Caco-2 (cell line): ENCODE results near the gene TPM2. TPM values are rescaled to one million over a fixed set of nuclear protein-coding genes. Genes with fewer than 3 reads are reported as not detected.

Experiments
- BruUV-seq: library from RNA; stranded (reverse); fragments of 400-500 nt; replicated peaks from 2 replicates; lab custom pipeline; 2021; lab: Mats Ljungman, UMichigan
- CTCF ChIA-PET: fragments of 300-600 bp; sonication (Branson Sonifier 250); formaldehyde crosslinking; loops from one replicate; lab custom pipeline; 2022; ENCODE audit warnings: antibody characterized with exemption; lab: Charles Lee
- POLR2A ChIA-PET: fragments of 300-600 bp; sonication (Branson Sonifier 250); formaldehyde crosslinking; loops from one replicate; lab custom pipeline; 2022; ENCODE audit warnings: antibody characterized with exemption; lab: Charles Lee
- DNase-seq, 2 experiments: peaks; one replicate each; pipeline versions ENCODE4 v3.0.0 to v3.0.0-alpha.2; 2020 to 2022
- H3K27me3 ChIP-seq: replicated peaks from 2 replicates; pipeline ENCODE4 v1.6.0; 2011; ENCODE audit warnings: low read length; ENCODE audit not compliant: control insufficient read depth, insufficient read depth
- H3K36me3 ChIP-seq: 2 replicates; pipeline ENCODE4 v1.5.1; 2011; ENCODE audit warnings: low read length; ENCODE audit not compliant: control insufficient read depth, insufficient read depth
- H3K4me1 ChIP-seq: fragments of 250-450 bp; sonication (Bioruptor Pico); 2 replicates; pipeline ENCODE4 v1.5.1; 2020; ENCODE audit warnings: mild to moderate bottlenecking
- H3K4me3 ChIP-seq: 2 replicates; pipeline ENCODE4 v1.5.1; 2011; ENCODE audit warnings: low read depth, mild to moderate bottlenecking, control low read depth, low read length
- H3K9me3 ChIP-seq: fragments of 250-450 bp; sonication (Bioruptor Pico); 2 replicates; pipeline ENCODE4 v1.5.1; 2020; ENCODE audit warnings: mild to moderate bottlenecking, moderate library complexity
- H3K27ac Mint-ChIP-seq: one replicate; pipeline ENCODE4 v1.8.0; 2022; ENCODE audit warnings: mixed read lengths; ENCODE audit not compliant: unreplicated experiment
- H3K27me3 Mint-ChIP-seq: one replicate; pipeline ENCODE4 v1.8.0; 2022; ENCODE audit warnings: mixed read lengths; ENCODE audit not compliant: insufficient read depth, unreplicated experiment
- H3K36me3 Mint-ChIP-seq: one replicate; pipeline ENCODE4 v1.8.0; 2022; ENCODE audit warnings: mild to moderate bottlenecking, mixed read lengths; ENCODE audit not compliant: insufficient read depth, unreplicated experiment
- H3K4me1 Mint-ChIP-seq: one replicate; pipeline ENCODE4 v1.8.0; 2022; ENCODE audit warnings: low read depth, mixed read lengths; ENCODE audit not compliant: unreplicated experiment
- H3K4me3 Mint-ChIP-seq: one replicate; pipeline ENCODE4 v1.8.0; 2022; ENCODE audit warnings: mild to moderate bottlenecking, moderate library complexity, mixed read lengths; ENCODE audit not compliant: unreplicated experiment
- H3K9me3 Mint-ChIP-seq: one replicate; pipeline ENCODE4 v1.8.0; 2022; ENCODE audit warnings: mixed read lengths; ENCODE audit not compliant: unreplicated experiment
- CTCF ChIP-seq, 2 experiments: fragments of 200-600 bp in 1 of 2; IDR thresholded peaks; 1 replicate in 1 of 2; 2 replicates in 1 of 2; pipeline versions ENCODE4 v1.5.1 to v1.8.0; 2011 to 2022; ENCODE audit warnings: antibody characterized with exemption in 1 of 2, control low read depth in 1 of 2, inconsistent platforms in 1 of 2, low read depth in 1 of 2, low read length in 1 of 2, mild to moderate bottlenecking in 1 of 2, moderate library complexity in 1 of 2; ENCODE audit not compliant: insufficient read depth in 1 of 2, severe bottlenecking in 1 of 2, unreplicated experiment in 1 of 2
- intact Hi-C: fragments of 100-400 bp; cut with micrococcal nuclease; formaldehyde crosslinking; loops from one replicate; pipeline ENCODE4 v1.10.0; 2022; ENCODE audit not compliant: unreplicated experiment
- total RNA-seq: library from RNA; stranded (reverse); gene quantifications from 2 replicates; pipeline ENCODE4 v1.2.3, GENCODE V29; 2022

TPM2 gene
- total RNA-seq, 1 experiment from 2014 or later = 21.8 TPM

- no peak for TF ChIP-seq CTCF (IDR thresholded peaks at IDR 0.05; ENCODE audit: insufficient read depth in 1 of 2, low read depth in 1 of 2, low read length in 1 of 2, severe bottlenecking in 1 of 2, unreplicated experiment in 1 of 2)
- DNase-seq = no peak
- peaks cover 8% of the 10 kb centered on the region for H3K36me3 ChIP-seq
- H3K27me3 ChIP-seq = no peaks in the 10 kb centered on the region
- no peaks in the 10 kb centered on the region for H3K4me1 ChIP-seq
- no peaks in the 10 kb centered on the region for H3K27me3 Mint-ChIP-seq
- peaks cover 53% of the 10 kb centered on the region for H3K36me3 Mint-ChIP-seq
- no peak overlapping the region for H3K4me3 ChIP-seq
- no peak overlapping the region for H3K27ac Mint-ChIP-seq
- BruUV-seq = TSS peak; percentile 34
- intact Hi-C loops = no loop called here
- no peaks in the 10 kb centered on the region for H3K4me1 Mint-ChIP-seq
- no peaks in the 10 kb centered on the region for H3K9me3 Mint-ChIP-seq
- ChIA-PET CTCF (interaction anchor here (1.5 to 1.7 kb wide), 2 partner anchors 43 to 46 kb away, joined by 3 to 5 read pairs; partner anchors contain the start of genes CCDC107 and RMRP), POLR2A (no interaction called here)
- no peak overlapping the region for H3K4me3 Mint-ChIP-seq
- no peaks in the 10 kb centered on the region for H3K9me3 ChIP-seq
These were observed 14.4 kb upstream of the TPM2 start for GRCh38 chr9:35703906-35704672.

- intact Hi-C loops = no loop called here
- Histone ChIP-seq H3K36me3 (peaks cover 6% of the 10 kb centered on the region), H3K27me3 (no peaks in the 10 kb centered on the region), H3K4me3 (no peak overlapping the region), H3K9me3 (no peaks in the 10 kb centered on the region), H3K4me1 (no peaks in the 10 kb centered on the region)
- Mint-ChIP-seq H3K9me3 (no peaks in the 10 kb centered on the region), H3K27ac (no peak overlapping the region), H3K27me3 (no peaks in the 10 kb centered on the region), H3K4me1 (no peaks in the 10 kb centered on the region), H3K4me3 (no peak overlapping the region), H3K36me3 (peaks cover 45% of the 10 kb centered on the region)
- no TSS peak for BruUV-seq
- no peak for TF ChIP-seq CTCF (IDR thresholded peaks at IDR 0.05; ENCODE audit: insufficient read depth in 1 of 2, low read depth in 1 of 2, low read length in 1 of 2, severe bottlenecking in 1 of 2, unreplicated experiment in 1 of 2)
- no peak for DNase-seq
- ChIA-PET CTCF (interaction anchor here (0.6 kb wide), 1 partner anchor 43 kb away, joined by 4 read pairs; no protein-coding TSS in a partner anchor), POLR2A (no interaction called here)
These were observed 13.0 kb upstream of the TPM2 start for GRCh38 chr9:35702696-35703095.

GRCh38 chr9:35700942-35701341, 11.2 kb upstream of the TPM2 start:
- no peaks in the 10 kb centered on the region for H3K4me1 Mint-ChIP-seq
- TF ChIP-seq CTCF (IDR thresholded peaks at IDR 0.05; ENCODE audit: insufficient read depth in 1 of 2, low read depth in 1 of 2, low read length in 1 of 2, severe bottlenecking in 1 of 2, unreplicated experiment in 1 of 2) = no peak
- peaks cover 37% of the 10 kb centered on the region for H3K36me3 Mint-ChIP-seq
- Histone ChIP-seq H3K9me3 (no peaks in the 10 kb centered on the region), H3K27me3 (no peaks in the 10 kb centered on the region), H3K36me3 (peaks cover 3% of the 10 kb centered on the region), H3K4me3 (no peak overlapping the region), H3K4me1 (peaks cover 5% of the 10 kb centered on the region)
- no peaks in the 10 kb centered on the region for H3K9me3 Mint-ChIP-seq
- ChIA-PET POLR2A (no interaction called here), CTCF (no interaction called here)
- no TSS peak for BruUV-seq
- intact Hi-C loops = no loop called here
- no peak for DNase-seq
- H3K27ac Mint-ChIP-seq = no peak overlapping the region
- H3K27me3 Mint-ChIP-seq = no peaks in the 10 kb centered on the region
- H3K4me3 Mint-ChIP-seq = no peak overlapping the region
